ENCODE results near the gene GLRX. TPM values are rescaled to one million over a fixed set of nuclear protein-coding genes. Genes with fewer than 3 reads are reported as not detected.

Gene GLRX
- total and polyA plus RNA-seq, 10 of the 15 experiments (the other 5 are each of a cell fraction or from before 2014, with no cell fraction given) = 63.0 to 366 (median 186) TPM

DNA sequence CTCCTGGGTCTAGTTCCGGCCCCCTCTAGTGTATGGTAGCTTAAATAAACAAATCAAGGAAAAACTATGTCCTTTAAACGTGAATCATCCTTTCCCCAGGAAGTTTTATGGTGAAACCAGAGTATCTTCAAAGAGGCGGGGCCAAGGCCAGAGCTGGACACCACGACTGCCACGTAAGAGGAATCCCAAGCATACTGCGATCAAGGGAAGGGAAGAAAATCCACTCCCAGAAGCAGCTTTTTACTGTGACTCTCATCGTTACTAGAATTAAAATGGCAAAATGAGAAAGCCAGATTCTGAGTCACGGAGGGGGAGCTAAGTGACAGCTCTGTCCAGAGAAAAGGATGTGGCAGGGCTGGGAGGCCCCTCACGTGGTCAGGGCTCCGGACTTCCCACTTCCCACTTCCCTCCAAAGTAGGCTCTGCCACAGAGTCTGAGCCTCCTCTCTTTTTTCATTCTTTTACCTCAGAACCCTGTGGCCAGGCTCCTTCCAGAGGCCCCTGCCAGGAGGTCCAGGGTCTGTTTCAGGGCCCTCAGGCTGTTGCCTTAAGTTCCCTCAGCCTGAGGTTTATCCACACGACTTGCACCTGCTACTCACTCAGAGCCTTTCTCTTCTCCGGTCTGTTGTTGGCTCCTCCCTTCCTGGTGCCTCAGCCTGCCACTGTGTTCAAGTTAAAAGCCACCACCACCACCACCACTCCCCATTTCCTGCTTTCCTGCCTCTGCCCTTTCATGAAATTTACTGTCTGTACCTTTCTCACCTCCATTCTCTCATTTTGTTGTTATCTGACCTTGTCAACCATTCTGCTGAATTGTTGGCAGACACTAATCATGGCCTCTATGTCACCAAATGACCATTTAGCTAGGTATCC, 1.4 kb upstream of the GLRX start (continued):
- TF ChIP-seq, protein P1, sequence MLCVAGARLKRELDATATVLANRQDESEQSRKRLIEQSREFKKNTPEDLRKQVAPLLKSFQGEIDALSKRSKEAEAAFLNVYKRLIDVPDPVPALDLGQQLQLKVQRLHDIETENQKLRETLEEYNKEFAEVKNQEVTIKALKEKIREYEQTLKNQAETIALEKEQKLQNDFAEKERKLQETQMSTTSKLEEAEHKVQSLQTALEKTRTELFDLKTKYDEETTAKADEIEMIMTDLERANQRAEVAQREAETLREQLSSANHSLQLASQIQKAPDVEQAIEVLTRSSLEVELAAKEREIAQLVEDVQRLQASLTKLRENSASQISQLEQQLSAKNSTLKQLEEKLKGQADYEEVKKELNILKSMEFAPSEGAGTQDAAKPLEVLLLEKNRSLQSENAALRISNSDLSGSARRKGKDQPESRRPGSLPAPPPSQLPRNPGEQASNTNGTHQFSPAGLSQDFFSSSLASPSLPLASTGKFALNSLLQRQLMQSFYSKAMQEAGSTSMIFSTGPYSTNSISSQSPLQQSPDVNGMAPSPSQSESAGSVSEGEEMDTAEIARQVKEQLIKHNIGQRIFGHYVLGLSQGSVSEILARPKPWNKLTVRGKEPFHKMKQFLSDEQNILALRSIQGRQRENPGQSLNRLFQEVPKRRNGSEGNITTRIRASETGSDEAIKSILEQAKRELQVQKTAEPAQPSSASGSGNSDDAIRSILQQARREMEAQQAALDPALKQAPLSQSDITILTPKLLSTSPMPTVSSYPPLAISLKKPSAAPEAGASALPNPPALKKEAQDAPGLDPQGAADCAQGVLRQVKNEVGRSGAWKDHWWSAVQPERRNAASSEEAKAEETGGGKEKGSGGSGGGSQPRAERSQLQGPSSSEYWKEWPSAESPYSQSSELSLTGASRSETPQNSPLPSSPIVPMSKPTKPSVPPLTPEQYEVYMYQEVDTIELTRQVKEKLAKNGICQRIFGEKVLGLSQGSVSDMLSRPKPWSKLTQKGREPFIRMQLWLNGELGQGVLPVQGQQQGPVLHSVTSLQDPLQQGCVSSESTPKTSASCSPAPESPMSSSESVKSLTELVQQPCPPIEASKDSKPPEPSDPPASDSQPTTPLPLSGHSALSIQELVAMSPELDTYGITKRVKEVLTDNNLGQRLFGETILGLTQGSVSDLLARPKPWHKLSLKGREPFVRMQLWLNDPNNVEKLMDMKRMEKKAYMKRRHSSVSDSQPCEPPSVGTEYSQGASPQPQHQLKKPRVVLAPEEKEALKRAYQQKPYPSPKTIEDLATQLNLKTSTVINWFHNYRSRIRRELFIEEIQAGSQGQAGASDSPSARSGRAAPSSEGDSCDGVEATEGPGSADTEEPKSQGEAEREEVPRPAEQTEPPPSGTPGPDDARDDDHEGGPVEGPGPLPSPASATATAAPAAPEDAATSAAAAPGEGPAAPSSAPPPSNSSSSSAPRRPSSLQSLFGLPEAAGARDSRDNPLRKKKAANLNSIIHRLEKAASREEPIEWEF (IDR thresholded peaks at IDR 0.05; ENCODE audit: insufficient replicate concordance, low read depth, low read length) = no peak
- TF ChIP-seq RAD51 (IDR thresholded peaks at IDR 0.05) (peak; percentile 85), DPF2 (IDR thresholded peaks at IDR 0.05) (peak; percentile 68; the same call in 1 of the 2 replicates), IKZF1 (conservative IDR thresholded peaks at IDR 0.05) (peak; percentile 85), POLR2AphosphoS2 (IDR thresholded peaks at IDR 0.05; ENCODE audit: low read depth, low read length) (no peak), SP1 (IDR thresholded peaks at IDR 0.05; ENCODE audit: low read depth, low read length) (no peak), SPI1 (IDR thresholded peaks at IDR 0.05; ENCODE audit: borderline replicate concordance, insufficient read depth, low read depth, low read length) (peak; percentile 77)
- TF ChIP-seq, protein P2, sequence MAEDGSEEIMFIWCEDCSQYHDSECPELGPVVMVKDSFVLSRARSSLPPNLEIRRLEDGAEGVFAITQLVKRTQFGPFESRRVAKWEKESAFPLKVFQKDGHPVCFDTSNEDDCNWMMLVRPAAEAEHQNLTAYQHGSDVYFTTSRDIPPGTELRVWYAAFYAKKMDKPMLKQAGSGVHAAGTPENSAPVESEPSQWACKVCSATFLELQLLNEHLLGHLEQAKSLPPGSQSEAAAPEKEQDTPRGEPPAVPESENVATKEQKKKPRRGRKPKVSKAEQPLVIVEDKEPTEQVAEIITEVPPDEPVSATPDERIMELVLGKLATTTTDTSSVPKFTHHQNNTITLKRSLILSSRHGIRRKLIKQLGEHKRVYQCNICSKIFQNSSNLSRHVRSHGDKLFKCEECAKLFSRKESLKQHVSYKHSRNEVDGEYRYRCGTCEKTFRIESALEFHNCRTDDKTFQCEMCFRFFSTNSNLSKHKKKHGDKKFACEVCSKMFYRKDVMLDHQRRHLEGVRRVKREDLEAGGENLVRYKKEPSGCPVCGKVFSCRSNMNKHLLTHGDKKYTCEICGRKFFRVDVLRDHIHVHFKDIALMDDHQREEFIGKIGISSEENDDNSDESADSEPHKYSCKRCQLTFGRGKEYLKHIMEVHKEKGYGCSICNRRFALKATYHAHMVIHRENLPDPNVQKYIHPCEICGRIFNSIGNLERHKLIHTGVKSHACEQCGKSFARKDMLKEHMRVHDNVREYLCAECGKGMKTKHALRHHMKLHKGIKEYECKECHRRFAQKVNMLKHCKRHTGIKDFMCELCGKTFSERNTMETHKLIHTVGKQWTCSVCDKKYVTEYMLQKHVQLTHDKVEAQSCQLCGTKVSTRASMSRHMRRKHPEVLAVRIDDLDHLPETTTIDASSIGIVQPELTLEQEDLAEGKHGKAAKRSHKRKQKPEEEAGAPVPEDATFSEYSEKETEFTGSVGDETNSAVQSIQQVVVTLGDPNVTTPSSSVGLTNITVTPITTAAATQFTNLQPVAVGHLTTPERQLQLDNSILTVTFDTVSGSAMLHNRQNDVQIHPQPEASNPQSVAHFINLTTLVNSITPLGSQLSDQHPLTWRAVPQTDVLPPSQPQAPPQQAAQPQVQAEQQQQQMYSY (CRISPR knock-in tag; IDR thresholded peaks at IDR 0.05) = no peak
- TF ChIP-seq, protein P3, sequence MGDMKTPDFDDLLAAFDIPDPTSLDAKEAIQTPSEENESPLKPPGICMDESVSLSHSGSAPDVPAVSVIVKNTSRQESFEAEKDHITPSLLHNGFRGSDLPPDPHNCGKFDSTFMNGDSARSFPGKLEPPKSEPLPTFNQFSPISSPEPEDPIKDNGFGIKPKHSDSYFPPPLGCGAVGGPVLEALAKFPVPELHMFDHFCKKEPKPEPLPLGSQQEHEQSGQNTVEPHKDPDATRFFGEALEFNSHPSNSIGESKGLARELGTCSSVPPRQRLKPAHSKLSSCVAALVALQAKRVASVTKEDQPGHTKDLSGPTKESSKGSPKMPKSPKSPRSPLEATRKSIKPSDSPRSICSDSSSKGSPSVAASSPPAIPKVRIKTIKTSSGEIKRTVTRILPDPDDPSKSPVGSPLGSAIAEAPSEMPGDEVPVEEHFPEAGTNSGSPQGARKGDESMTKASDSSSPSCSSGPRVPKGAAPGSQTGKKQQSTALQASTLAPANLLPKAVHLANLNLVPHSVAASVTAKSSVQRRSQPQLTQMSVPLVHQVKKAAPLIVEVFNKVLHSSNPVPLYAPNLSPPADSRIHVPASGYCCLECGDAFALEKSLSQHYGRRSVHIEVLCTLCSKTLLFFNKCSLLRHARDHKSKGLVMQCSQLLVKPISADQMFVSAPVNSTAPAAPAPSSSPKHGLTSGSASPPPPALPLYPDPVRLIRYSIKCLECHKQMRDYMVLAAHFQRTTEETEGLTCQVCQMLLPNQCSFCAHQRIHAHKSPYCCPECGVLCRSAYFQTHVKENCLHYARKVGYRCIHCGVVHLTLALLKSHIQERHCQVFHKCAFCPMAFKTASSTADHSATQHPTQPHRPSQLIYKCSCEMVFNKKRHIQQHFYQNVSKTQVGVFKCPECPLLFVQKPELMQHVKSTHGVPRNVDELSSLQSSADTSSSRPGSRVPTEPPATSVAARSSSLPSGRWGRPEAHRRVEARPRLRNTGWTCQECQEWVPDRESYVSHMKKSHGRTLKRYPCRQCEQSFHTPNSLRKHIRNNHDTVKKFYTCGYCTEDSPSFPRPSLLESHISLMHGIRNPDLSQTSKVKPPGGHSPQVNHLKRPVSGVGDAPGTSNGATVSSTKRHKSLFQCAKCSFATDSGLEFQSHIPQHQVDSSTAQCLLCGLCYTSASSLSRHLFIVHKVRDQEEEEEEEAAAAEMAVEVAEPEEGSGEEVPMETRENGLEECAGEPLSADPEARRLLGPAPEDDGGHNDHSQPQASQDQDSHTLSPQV (IDR thresholded peaks at IDR 0.05) = no peak
- TF ChIP-seq, protein P4, sequence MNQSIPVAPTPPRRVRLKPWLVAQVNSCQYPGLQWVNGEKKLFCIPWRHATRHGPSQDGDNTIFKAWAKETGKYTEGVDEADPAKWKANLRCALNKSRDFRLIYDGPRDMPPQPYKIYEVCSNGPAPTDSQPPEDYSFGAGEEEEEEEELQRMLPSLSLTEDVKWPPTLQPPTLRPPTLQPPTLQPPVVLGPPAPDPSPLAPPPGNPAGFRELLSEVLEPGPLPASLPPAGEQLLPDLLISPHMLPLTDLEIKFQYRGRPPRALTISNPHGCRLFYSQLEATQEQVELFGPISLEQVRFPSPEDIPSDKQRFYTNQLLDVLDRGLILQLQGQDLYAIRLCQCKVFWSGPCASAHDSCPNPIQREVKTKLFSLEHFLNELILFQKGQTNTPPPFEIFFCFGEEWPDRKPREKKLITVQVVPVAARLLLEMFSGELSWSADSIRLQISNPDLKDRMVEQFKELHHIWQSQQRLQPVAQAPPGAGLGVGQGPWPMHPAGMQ (IDR thresholded peaks at IDR 0.05; ENCODE audit: borderline replicate concordance) = no peak
- TF ChIP-seq, protein P5, sequence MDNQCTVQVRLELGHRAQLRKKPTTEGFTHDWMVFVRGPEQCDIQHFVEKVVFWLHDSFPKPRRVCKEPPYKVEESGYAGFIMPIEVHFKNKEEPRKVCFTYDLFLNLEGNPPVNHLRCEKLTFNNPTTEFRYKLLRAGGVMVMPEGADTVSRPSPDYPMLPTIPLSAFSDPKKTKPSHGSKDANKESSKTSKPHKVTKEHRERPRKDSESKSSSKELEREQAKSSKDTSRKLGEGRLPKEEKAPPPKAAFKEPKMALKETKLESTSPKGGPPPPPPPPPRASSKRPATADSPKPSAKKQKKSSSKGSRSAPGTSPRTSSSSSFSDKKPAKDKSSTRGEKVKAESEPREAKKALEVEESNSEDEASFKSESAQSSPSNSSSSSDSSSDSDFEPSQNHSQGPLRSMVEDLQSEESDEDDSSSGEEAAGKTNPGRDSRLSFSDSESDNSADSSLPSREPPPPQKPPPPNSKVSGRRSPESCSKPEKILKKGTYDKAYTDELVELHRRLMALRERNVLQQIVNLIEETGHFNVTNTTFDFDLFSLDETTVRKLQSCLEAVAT (IDR thresholded peaks at IDR 0.05) = peak; percentile 15; the same call in 1 of the 2 replicates
